Endodermal cell (in vitro differentiated cells): Measurements from ENCODE around the gene TAF11L14. TPM values are rescaled to one million over a fixed set of nuclear protein-coding genes. Genes with fewer than 3 reads are reported as not detected.
"Not testable (repeated sequence)": the region's sequence is repeated elsewhere in the genome, so short reads cannot be mapped to it uniquely, and the experiment has no call there.

Experiments
- DNase-seq: peaks from one replicate; pipeline ENCODE4 v3.0.0-alpha.2; 2017
- H3K27ac ChIP-seq: 2 replicates; pipeline ENCODE4 v1.5.1; 2013; ENCODE audit warnings: mild to moderate bottlenecking, low read depth, low read length, moderate library complexity
- H3K27me3 ChIP-seq: 2 replicates; pipeline ENCODE4 v1.6.1; 2013; ENCODE audit warnings: mild to moderate bottlenecking, low read length, moderate library complexity; ENCODE audit not compliant: insufficient read depth, control insufficient read depth, poor library complexity, severe bottlenecking
- H3K36me3 ChIP-seq: 2 replicates; pipeline ENCODE4 v1.7.0; 2013; ENCODE audit warnings: mild to moderate bottlenecking, low read length, moderate library complexity; ENCODE audit not compliant: control insufficient read depth, insufficient read depth
- H3K4me1 ChIP-seq: one replicate; pipeline ENCODE4 v1.7.0; 2013; ENCODE audit warnings: low read length; ENCODE audit not compliant: control insufficient read depth, insufficient read depth
- H3K4me3 ChIP-seq: 2 replicates; pipeline ENCODE4 v1.5.1; 2013; ENCODE audit warnings: mild to moderate bottlenecking, low read length, moderate library complexity
- H3K9ac ChIP-seq: 2 replicates; pipeline ENCODE4 v1.6.1; 2013; ENCODE audit warnings: mild to moderate bottlenecking, low read length, moderate library complexity; ENCODE audit not compliant: poor library complexity, severe bottlenecking; ENCODE audit errors: extremely low read depth
- H3K9me3 ChIP-seq: 2 replicates; pipeline ENCODE4 v1.6.1; 2013; ENCODE audit warnings: mild to moderate bottlenecking, low read length, moderate library complexity; ENCODE audit not compliant: control insufficient read depth
- H3K27ac Mint-ChIP-seq: 2 replicates; pipeline ENCODE4 v1.8.0; 2020; ENCODE audit warnings: mixed read lengths
- H3K27me3 Mint-ChIP-seq: 2 replicates; pipeline ENCODE4 v1.8.0; 2021; ENCODE audit warnings: mild to moderate bottlenecking, mixed read lengths; ENCODE audit not compliant: insufficient read depth
- H3K36me3 Mint-ChIP-seq: 2 replicates; pipeline ENCODE4 v1.8.0; 2020; ENCODE audit warnings: low read depth, mixed read lengths
- H3K4me1 Mint-ChIP-seq: 2 replicates; pipeline ENCODE4 v1.8.0; 2020; ENCODE audit warnings: mixed read lengths
- H3K4me3 Mint-ChIP-seq: 2 replicates; pipeline ENCODE4 v1.8.0; 2020; ENCODE audit warnings: mild to moderate bottlenecking, moderate library complexity, mixed read lengths
- H3K9me3 Mint-ChIP-seq: 2 replicates; pipeline ENCODE4 v1.8.0; 2020; ENCODE audit warnings: mild to moderate bottlenecking, mixed read lengths
- whole genome bisulfite sequencing, 2 experiments: methylation state at CpG; one replicate each; pipeline versions ENCODE4 v1.1.5 to v1.1.7; 2013; ENCODE audit warnings: missing lambda C conversion rate in 2 of 2, mixed read lengths in 1 of 2; ENCODE audit not compliant: insufficient coverage in 1 of 2, insufficient read length in 1 of 2; 5-methylcytosine and 5-hydroxymethylcytosine counted together
- total RNA-seq, 2 donors: library from RNA; stranded (reverse); fragmentation: NEBNext Ultra II Directional in 1 of 2; extraction: Animal tissue kit (Norgen Biotek cat#: 25700) in 1 of 2; gene quantifications; 2 replicates in 1 of 2; 3 replicates in 1 of 2; pipeline ENCODE4 v1.2.1, GENCODE V29; 2021
- TF ChIP-seq, protein P1 (sequence below): fragments of 200-600 bp; sonication (generic); conservative IDR thresholded peaks from 2 replicates; pipeline ENCODE4 v1.5.0; 2021; ENCODE audit warnings: antibody characterized with exemption, mild to moderate bottlenecking

TAF11L14 gene
- total RNA-seq, 2 donors from 2014 or later: not detected

DNA sequence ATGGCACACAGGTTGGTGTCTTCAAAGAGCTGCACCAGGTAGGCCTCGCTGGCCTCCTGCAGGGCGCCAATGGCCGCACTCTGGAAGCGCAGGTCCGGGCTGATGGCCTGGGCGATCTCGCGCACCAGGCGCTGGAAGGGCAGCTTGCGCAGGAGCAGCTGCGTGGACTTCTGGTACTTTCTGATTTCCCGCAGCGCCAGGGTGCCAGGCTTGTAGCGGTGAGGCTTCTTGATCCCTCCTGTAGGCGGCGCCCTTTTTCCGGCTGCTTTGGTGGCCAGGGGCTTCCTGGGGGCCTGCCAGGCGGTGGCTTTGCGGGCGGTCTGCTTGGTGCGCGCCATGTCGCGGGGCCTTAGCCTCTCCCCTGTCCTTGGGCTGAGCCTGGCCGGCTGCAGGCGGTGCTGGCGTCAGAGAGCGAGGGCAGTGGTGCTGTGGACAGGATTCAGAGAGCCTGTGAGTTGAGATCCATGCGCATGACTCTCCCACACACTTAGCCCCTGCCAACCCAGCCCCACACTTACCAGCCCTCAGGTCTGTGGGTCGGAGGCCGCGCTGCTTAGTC lies 21.0 kb downstream of the TAF11L14 start:
- H3K27me3 ChIP-seq, H3K36me3 ChIP-seq, H3K36me3 Mint-ChIP-seq, H3K4me1 ChIP-seq, H3K27ac Mint-ChIP-seq, H3K27me3 Mint-ChIP-seq, H3K9me3 Mint-ChIP-seq, H3K27ac ChIP-seq, H3K9me3 ChIP-seq, H3K4me1 Mint-ChIP-seq, H3K4me3 Mint-ChIP-seq, H3K4me3 ChIP-seq, H3K9ac ChIP-seq: not testable (repeated sequence)
- TF ChIP-seq, protein P1, sequence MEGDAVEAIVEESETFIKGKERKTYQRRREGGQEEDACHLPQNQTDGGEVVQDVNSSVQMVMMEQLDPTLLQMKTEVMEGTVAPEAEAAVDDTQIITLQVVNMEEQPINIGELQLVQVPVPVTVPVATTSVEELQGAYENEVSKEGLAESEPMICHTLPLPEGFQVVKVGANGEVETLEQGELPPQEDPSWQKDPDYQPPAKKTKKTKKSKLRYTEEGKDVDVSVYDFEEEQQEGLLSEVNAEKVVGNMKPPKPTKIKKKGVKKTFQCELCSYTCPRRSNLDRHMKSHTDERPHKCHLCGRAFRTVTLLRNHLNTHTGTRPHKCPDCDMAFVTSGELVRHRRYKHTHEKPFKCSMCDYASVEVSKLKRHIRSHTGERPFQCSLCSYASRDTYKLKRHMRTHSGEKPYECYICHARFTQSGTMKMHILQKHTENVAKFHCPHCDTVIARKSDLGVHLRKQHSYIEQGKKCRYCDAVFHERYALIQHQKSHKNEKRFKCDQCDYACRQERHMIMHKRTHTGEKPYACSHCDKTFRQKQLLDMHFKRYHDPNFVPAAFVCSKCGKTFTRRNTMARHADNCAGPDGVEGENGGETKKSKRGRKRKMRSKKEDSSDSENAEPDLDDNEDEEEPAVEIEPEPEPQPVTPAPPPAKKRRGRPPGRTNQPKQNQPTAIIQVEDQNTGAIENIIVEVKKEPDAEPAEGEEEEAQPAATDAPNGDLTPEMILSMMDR: peak; percentile 15
- DNase-seq: peak; percentile 57
- WGBS, 2 experiments: 96 to 97% methylated on average over 6 to 32 of the region's 32 CpGs

DNA sequence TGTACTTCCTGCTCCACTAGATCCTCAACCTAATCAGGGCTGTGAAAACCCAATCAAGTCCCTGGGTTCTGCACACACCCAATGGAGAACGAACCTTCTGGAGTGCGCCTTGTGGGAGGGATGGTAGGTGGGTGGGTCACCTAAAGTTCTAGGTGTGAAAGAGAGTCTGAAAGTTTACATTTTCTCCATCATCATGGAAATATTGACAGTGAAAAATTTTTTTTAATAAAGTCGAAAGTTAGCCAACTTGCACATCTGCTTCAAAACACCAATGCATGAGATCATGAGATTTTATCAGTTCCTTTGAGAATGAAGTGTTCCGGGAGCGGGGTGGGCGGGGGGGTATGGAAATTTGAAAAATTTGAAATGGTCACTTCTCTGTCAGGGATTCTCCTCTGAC lies 21.7 kb downstream of the TAF11L14 start:
- H3K36me3 Mint-ChIP-seq: no peaks in the 10 kb centered on the region
- 74 to 80% methylated on average over 2 to 6 of the region's 6 CpGs for WGBS, 2 experiments
- no peak for DNase-seq
- H3K4me3 Mint-ChIP-seq: no peak overlapping the region
- no peaks in the 10 kb centered on the region for H3K9me3 ChIP-seq
- H3K27me3 Mint-ChIP-seq: no peaks in the 10 kb centered on the region
- H3K27ac Mint-ChIP-seq: no peak overlapping the region
- peaks cover 2% of the 10 kb centered on the region for H3K9me3 Mint-ChIP-seq
- H3K4me3 ChIP-seq: no peak overlapping the region
- H3K9ac ChIP-seq: no peak overlapping the region
- no peaks in the 10 kb centered on the region for H3K27me3 ChIP-seq
- no peaks in the 10 kb centered on the region for H3K4me1 Mint-ChIP-seq
- no peak overlapping the region for H3K27ac ChIP-seq
- TF ChIP-seq, protein P1: no peak
- no peaks in the 10 kb centered on the region for H3K4me1 ChIP-seq
- no peaks in the 10 kb centered on the region for H3K36me3 ChIP-seq

DNA sequence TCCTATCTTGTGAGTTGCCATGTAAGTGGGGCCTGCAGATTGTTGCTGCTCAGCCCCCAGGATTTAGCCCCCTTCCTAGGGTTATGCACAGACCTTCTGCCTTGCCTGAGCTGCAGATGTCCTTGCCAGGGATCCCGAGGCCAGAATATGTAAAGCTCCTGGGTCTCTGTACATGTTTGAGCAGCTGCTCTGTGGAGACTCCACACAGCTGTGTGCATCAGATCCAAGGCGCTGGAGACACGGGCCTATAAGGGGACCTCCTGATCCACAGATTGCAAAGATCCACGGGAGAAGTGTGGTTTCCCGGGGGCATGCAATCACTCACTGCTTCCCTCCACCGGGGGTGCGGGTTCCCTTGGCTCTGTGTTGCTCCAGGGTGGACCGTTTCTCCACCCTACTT lies 28.9 kb downstream of the TAF11L14 start:
- H3K27ac Mint-ChIP-seq: no peak overlapping the region
- peaks cover 5% of the 10 kb centered on the region for H3K4me1 ChIP-seq
- H3K9ac ChIP-seq: no peak overlapping the region
- no peak for DNase-seq
- peaks cover 22% of the 10 kb centered on the region for H3K4me1 Mint-ChIP-seq
- peaks cover 6% of the 10 kb centered on the region for H3K9me3 Mint-ChIP-seq
- H3K36me3 ChIP-seq: no peaks in the 10 kb centered on the region
- no peak overlapping the region for H3K27ac ChIP-seq
- H3K9me3 ChIP-seq: no peaks in the 10 kb centered on the region
- 81 to 94% methylated on average over 4 to 7 of the region's 8 CpGs for WGBS, 2 experiments
- H3K27me3 ChIP-seq: no peaks in the 10 kb centered on the region
- TF ChIP-seq, protein P1: no peak
- H3K4me3 Mint-ChIP-seq: no peak overlapping the region
- H3K27me3 Mint-ChIP-seq: no peaks in the 10 kb centered on the region
- H3K36me3 Mint-ChIP-seq: no peaks in the 10 kb centered on the region
- no peak overlapping the region for H3K4me3 ChIP-seq
